ENCODE measurements around the gene TBC1D3I. TPM values are rescaled to one million over a fixed set of nuclear protein-coding genes. Genes with fewer than 3 reads are reported as not detected.
"Not testable (repeated sequence)": the region's sequence is repeated elsewhere in the genome, so short reads cannot be mapped to it uniquely, and the experiment has no call there.

The TBC1D3I gene
- total RNA-seq, 1 donor from 2014 or later, result 0.60 TPM

DNA sequence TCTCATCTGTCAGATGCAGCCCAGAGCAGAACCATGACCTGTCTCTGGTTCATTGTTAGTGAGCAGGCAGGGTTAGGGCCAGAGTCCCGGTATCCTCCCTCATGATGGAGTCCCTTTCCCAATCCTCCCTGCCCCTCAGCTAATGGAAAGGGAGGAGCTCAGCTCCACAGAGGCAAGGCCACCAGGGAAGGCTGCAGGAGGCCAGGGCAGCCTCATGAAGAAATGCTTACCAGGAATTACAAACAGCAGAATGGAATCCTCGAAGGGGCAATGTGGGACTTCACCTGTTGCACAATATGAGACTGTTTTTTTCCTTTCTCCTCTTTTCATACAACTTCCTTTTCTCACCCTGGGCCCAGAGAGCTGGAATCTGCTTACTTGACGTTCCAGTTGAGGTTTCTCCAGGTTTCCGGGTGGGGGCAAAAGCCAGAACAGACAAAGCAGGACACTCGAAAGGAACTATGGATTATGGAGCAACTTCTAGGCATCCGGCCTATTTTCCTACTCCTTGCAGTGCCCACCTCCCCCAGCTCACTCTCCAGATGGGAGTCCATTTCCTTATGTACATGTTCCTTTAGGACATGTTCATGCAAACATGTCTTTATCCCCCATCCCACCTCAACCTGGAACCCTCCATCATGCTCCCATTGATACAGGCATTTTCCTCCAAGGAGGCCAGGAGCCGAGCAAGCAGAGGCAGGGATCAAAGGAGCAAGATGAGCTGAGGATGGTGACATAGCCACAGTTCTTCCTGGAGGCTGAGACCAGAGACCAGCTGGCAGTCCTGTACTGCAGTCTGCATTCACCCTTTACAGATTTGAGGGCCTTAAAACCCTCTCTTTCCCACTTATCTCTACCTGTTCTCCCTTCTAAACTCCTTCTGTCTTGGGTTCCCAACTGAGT, 48.7 kb downstream of the TBC1D3I start:
- peaks cover 32% of the 10 kb centered on the region for H3K27me3 Mint-ChIP-seq (ENCODE audit: low read depth)
- peaks cover 15% of the 10 kb centered on the region for H3K9me3 Mint-ChIP-seq (ENCODE audit: low read depth)
- not testable (repeated sequence) for DNase-seq (ENCODE audit: low spot score); H3K4me3 Mint-ChIP-seq (ENCODE audit: unreplicated experiment); H3K27ac Mint-ChIP-seq (ENCODE audit: unreplicated experiment); H3K36me3 Mint-ChIP-seq (ENCODE audit: low read depth); H3K4me1 Mint-ChIP-seq (ENCODE audit: low read depth)

DNA sequence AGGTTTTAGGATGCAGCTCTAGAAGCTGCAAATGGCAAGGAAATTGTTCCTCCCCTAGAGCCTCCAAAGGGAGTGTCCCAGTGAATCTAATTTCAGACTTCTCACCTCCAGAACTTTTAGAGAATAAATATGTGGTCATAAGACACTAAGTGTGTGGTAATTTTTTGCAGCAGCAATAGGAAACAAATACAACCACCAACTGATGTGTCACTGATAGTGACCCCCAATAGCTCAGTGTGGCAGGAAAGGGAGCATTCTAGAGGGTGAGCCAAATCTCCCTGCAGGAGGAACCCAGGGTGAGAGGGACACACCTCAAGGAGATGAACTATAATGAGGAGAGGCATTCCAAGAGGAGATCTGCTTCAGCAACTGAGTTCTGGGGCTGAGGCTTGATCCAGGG, 49.5 kb downstream of the TBC1D3I start:
- H3K9me3 Mint-ChIP-seq (ENCODE audit: low read depth), result peaks cover 15% of the 10 kb centered on the region

DNA sequence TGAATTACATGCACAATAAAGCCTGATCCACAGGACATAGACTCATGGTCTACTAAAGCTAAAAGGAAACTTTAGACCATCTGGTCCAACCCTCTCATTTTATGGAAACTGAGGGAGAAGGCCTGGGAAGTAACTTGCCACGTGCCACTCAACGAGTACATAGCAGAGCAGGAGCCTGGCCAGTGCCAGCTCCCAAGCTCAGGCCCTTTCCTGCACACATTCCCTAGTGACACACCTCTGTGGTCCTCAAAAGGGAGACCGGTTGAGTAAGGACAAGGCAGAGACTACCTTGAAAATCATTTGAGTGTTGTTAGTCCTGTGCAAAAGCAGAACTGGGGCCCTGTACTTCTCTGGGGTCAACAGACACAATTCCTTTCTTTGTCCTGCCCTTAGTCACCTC, 50.7 kb downstream of the TBC1D3I start:
- TF ChIP-seq, protein P1, sequence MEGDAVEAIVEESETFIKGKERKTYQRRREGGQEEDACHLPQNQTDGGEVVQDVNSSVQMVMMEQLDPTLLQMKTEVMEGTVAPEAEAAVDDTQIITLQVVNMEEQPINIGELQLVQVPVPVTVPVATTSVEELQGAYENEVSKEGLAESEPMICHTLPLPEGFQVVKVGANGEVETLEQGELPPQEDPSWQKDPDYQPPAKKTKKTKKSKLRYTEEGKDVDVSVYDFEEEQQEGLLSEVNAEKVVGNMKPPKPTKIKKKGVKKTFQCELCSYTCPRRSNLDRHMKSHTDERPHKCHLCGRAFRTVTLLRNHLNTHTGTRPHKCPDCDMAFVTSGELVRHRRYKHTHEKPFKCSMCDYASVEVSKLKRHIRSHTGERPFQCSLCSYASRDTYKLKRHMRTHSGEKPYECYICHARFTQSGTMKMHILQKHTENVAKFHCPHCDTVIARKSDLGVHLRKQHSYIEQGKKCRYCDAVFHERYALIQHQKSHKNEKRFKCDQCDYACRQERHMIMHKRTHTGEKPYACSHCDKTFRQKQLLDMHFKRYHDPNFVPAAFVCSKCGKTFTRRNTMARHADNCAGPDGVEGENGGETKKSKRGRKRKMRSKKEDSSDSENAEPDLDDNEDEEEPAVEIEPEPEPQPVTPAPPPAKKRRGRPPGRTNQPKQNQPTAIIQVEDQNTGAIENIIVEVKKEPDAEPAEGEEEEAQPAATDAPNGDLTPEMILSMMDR (IDR thresholded peaks at IDR 0.05), result no peak
- H3K4me3 Mint-ChIP-seq (ENCODE audit: unreplicated experiment), result no peak overlapping the region
- H3K9me3 Mint-ChIP-seq (ENCODE audit: low read depth), result peaks cover 9% of the 10 kb centered on the region
- no peak for DNase-seq (ENCODE audit: low spot score)
- H3K27ac Mint-ChIP-seq (ENCODE audit: unreplicated experiment), result no peak overlapping the region
- no peaks in the 10 kb centered on the region for H3K36me3 Mint-ChIP-seq (ENCODE audit: low read depth)
- peaks cover 40% of the 10 kb centered on the region for H3K27me3 Mint-ChIP-seq (ENCODE audit: low read depth)
- H3K4me1 Mint-ChIP-seq (ENCODE audit: low read depth), result no peaks in the 10 kb centered on the region

More for the DNA sequence above, 49.5 kb downstream of the TBC1D3I start:
- Mint-ChIP-seq H3K27me3 (ENCODE audit: low read depth) (peaks cover 36% of the 10 kb centered on the region), H3K27ac (ENCODE audit: unreplicated experiment) (no peak overlapping the region), H3K36me3 (ENCODE audit: low read depth) (no peaks in the 10 kb centered on the region), H3K4me3 (ENCODE audit: unreplicated experiment) (no peak overlapping the region), H3K4me1 (ENCODE audit: low read depth) (no peaks in the 10 kb centered on the region)
- TF ChIP-seq, protein P1 (IDR thresholded peaks at IDR 0.05), result no peak
- no peak for DNase-seq (ENCODE audit: low spot score)

DNA sequence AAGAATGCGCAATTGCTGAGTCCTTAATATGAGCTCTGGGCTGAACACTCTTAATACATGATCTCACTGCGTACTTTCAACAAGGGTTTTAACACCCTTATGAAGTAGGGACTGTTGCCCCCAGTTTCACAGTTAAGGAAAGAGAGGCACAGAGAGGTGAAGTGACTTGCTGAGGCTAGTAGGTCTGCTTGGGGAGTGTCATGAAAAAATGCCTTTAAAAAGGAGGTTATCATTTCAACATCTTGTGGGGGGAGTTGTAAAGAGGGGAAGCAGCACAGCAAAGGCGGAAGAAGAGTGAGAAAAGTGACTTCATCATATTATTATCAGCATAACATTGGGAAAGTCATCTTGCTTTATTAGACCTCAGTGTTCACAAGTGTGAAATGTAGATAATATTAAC, 51.4 kb downstream of the TBC1D3I start:
- DNase-seq (ENCODE audit: low spot score), result no peak
- H3K4me3 Mint-ChIP-seq (ENCODE audit: unreplicated experiment), result no peak overlapping the region
- no peak overlapping the region for H3K27ac Mint-ChIP-seq (ENCODE audit: unreplicated experiment)

DNA sequence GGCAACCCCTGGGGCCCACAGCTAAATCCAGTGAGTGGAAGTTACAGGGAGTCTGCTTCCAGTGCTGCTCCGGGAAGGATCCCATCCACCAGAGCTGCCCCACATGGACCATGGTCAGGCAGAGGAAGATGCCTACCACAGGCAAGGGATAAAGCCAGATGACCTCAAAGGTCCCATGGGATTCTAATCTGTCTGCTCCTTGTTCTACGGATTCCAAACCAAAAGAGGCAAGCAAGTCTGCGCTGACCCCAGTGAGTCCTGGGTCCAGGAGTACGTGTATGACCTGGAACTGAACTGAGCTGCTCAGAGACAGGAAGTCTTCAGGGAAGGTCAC, 52.1 kb downstream of the TBC1D3I start:
- no peaks in the 10 kb centered on the region for H3K4me1 Mint-ChIP-seq (ENCODE audit: low read depth)
- H3K27ac Mint-ChIP-seq (ENCODE audit: unreplicated experiment), result no peak overlapping the region
- TF ChIP-seq, protein P1 (IDR thresholded peaks at IDR 0.05), result no peak
- no peaks in the 10 kb centered on the region for H3K36me3 Mint-ChIP-seq (ENCODE audit: low read depth)
- H3K4me3 Mint-ChIP-seq (ENCODE audit: unreplicated experiment), result no peak overlapping the region
- no peak for DNase-seq (ENCODE audit: low spot score)
- peaks cover 41% of the 10 kb centered on the region for H3K27me3 Mint-ChIP-seq (ENCODE audit: low read depth)
- H3K9me3 Mint-ChIP-seq (ENCODE audit: low read depth), result no peaks in the 10 kb centered on the region

More for the DNA sequence above, 51.4 kb downstream of the TBC1D3I start:
- H3K27me3 Mint-ChIP-seq (ENCODE audit: low read depth), result peaks cover 38% of the 10 kb centered on the region
- TF ChIP-seq, protein P1 (IDR thresholded peaks at IDR 0.05), result no peak
- no peaks in the 10 kb centered on the region for H3K4me1 Mint-ChIP-seq (ENCODE audit: low read depth)
- no peaks in the 10 kb centered on the region for H3K36me3 Mint-ChIP-seq (ENCODE audit: low read depth)
- peaks cover 3% of the 10 kb centered on the region for H3K9me3 Mint-ChIP-seq (ENCODE audit: low read depth)

DNA sequence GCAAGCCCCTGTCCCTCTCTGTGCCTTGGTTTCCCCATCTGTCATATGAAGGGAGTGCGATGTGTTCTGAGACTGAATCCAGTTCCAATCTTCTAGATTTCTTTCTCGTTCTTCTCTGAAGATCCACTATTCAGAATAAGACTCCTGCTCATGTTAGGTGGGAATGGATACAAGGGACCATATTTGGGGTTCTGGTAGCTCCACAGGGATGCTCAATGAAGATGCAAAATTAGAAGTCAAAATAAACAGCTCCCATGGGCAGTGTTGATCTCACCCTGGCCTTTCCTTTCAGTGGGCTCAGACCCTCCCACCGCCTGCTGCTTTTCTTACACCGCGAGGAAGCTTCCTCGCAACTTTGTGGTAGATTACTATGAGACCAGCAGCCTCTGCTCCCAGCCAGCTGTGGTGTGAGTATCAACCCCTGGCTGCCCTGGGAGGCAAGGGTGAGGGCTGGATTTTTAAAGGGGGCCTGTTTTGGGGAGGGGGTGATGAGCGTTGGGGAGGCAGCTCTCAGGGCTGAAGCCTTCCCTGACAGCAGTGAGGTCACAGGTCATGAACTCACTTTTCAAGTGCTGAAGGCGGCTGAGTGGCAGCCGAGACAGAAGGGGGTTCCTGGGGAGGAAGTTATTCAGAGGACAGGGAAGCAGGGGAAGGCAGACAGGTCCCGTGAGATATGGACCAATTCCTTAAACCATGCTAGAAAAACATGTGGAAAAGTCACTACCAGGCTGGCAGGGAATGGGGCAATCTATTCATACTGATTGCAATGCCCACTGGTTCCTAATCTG, 52.7 kb downstream of the TBC1D3I start:
- not testable (repeated sequence) for DNase-seq (ENCODE audit: low spot score); H3K4me1 Mint-ChIP-seq (ENCODE audit: low read depth); H3K27ac Mint-ChIP-seq (ENCODE audit: unreplicated experiment); H3K4me3 Mint-ChIP-seq (ENCODE audit: unreplicated experiment); H3K9me3 Mint-ChIP-seq (ENCODE audit: low read depth); H3K36me3 Mint-ChIP-seq (ENCODE audit: low read depth)
- H3K27me3 Mint-ChIP-seq (ENCODE audit: low read depth), result peaks cover 46% of the 10 kb centered on the region

DNA sequence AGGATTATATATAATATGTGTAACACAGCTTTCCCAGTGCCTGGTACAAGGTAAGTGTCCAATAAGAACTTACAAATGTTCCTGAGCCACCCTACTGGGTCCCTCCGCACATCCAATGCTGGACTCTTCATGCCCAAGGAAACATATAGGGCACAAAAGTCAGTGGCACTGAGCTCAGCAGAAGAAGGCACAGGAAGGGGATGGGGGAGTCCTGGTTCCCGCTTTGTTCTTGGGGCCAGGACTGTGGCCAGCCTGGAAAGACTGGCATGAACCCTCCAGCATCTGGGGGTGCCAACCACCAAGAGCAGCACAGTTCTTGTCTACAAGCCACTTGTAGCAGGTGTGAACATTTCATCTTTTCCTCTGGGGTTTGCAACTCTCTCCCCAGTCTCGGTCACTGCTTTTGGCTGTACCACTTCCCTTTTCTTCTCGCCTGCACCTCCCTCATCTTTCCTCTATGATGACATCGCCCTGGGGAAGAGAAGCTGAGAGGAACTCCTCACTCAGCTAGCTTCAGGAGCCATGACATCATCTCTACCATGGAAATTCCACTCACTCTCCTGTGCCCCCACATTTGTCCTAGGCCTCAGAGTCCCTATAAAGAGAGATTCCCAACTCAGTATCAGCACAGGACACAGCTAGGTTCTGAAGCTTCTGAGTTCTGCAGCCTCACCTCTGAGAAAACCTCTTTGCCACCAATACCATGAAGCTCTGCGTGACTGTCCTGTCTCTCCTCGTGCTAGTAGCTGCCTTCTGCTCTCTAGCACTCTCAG, 53.7 kb downstream of the TBC1D3I start, which contains the start of gene CCL4L2:
Gene CCL4L2 (plus strand): TSS at position 625 of the 773 bp plus-strand sequence.
- H3K4me1 Mint-ChIP-seq (ENCODE audit: low read depth); DNase-seq (ENCODE audit: low spot score); H3K36me3 Mint-ChIP-seq (ENCODE audit: low read depth); H3K27ac Mint-ChIP-seq (ENCODE audit: unreplicated experiment); H3K9me3 Mint-ChIP-seq (ENCODE audit: low read depth); H3K4me3 Mint-ChIP-seq (ENCODE audit: unreplicated experiment): not testable (repeated sequence)
- peaks cover 49% of the 10 kb centered on the region for H3K27me3 Mint-ChIP-seq (ENCODE audit: low read depth)
